Tibial artery (tissue), 4 donors: ENCODE data around the gene UST.

ENCODE experiments used
- DNase-seq, 2 donors: peaks; one replicate each; pipeline ENCODE4 v3.0.0-alpha.2; 2019
- H3K27ac ChIP-seq, 2 donors: fragments of 200-600 bp; sonication (generic) in 1 of 2; 1 replicate in 1 of 2; 2 replicates in 1 of 2; pipeline ENCODE4 v1.5.1; 2018 to 2019; ENCODE audit warnings: mild to moderate bottlenecking in 1 of 2
- H3K27me3 ChIP-seq, 2 donors: fragments of 200-600 bp; sonication (generic) in 1 of 2; one replicate each; pipeline versions ENCODE4 v1.5.1 to v1.6.0; 2016 to 2019
- H3K36me3 ChIP-seq, 3 donors: fragments of 200-600 bp; sonication (generic) in 2 of 3; one replicate each; pipeline ENCODE4 v1.5.1; 2016 to 2019; ENCODE audit warnings: mild to moderate bottlenecking in 2 of 3
- H3K4me1 ChIP-seq, 4 donors: fragments of 200-600 bp; sonication (generic) in 2 of 4; 1 replicate in 3 of 4; 2 replicates in 1 of 4; pipeline ENCODE4 v1.5.1; 2016 to 2019
- H3K4me3 ChIP-seq, 2 donors: fragments of 200-600 bp; sonication (generic) in 1 of 2; 1 replicate in 1 of 2; 2 replicates in 1 of 2; pipeline ENCODE4 v1.5.1; 2018 to 2019; ENCODE audit warnings: mild to moderate bottlenecking in 2 of 2
- H3K9me3 ChIP-seq, 3 donors: fragments of 200-600 bp; sonication (generic) in 1 of 3; one replicate each; pipeline ENCODE4 v1.5.1; 2016 to 2019
- intact Hi-C: fragments of 100-400 bp; cut with DNase I; formaldehyde crosslinking; loops from one replicate; pipeline ENCODE4 v1.15.0; 2023; ENCODE audit warnings: low total_unique reads
- TF ChIP-seq, protein P1 (sequence below), 2 experiments: fragments of 200-600 bp in 1 of 2; fragments of 450-650 bp in 1 of 2; IDR thresholded peaks; one replicate each; pipeline ENCODE4 v1.5.1; 2017 to 2019; ENCODE audit warnings: antibody characterized with exemption in 2 of 2, mild to moderate bottlenecking in 1 of 2, moderate library complexity in 1 of 2

Gene UST

DNA sequence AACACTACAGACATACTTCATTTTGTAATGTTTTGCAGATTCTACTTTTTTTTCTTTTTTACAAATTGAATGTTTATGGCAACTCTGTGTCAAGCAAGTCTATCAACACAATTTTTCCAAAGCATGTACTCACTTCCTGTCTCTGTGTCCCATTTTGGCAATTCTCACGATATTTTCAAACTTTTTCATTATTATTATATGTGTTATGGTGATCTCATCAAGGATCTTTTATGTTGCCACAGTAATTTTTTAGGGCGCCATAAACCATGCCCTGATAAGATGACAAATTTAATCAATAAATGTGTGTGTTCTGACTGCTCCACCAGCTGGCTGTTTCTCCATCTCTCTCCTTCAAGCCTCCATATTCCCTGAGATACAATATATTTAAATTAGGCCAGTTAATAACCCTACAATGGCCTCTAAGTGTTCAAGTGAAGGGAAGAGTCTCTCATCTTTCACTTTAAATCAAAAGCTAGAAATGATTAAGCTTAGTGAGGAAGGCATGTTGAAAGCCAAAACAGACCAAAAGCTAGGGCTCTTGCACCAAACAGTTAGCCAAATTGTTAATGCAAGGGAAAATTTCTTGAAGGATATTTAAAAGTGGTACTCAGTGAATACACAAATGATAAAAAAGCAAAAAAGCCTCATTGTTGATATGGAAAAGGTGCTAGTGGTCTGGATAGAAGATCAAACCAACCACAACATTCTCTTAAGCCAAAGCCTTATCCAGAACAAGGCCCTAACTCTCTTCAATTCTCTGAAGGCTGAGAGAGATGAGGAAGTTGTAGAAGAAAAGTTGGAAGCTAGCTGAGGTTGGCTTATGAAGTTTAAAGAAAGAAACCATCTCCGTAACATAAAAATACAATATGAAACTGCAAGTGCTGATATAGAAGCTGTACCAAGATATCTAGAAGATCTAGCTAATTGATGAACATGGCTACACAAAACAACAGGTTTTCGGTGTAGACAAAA lies 376.3 kb downstream of the UST start:
- intact Hi-C loops = no loop called here
- H3K9me3 ChIP-seq = no peaks in the 10 kb centered on the region

DNA sequence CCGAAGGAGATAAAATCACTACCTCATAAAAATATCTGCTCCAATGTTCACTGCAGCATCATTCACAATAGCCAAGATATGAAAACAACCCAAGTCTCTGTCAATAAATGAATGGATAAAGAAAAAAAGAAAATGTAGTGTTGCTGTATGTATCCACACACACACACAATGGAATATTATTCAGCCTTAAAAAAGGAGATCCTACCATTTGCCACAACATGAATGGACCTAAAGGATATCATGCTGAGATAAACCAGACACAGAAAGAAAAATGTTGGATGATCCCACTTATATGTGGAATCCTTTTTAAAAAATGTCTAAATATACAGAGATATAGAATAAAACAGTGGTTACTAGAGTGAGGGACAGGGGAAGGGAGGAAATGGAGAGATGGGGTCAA lies 378.5 kb downstream of the UST start:
- intact Hi-C loops = no loop called here
- Histone ChIP-seq H3K4me3 (no peak overlapping the region), H3K27ac (no peak overlapping the region), H3K36me3 (no peaks in the 10 kb centered on the region), H3K9me3 (no peaks in the 10 kb centered on the region), H3K27me3 (no peaks in the 10 kb centered on the region), H3K4me1 (peaks cover 0 to 6% (median 0%) of the 10 kb centered on the region in 4 donors)
- TF ChIP-seq, protein P1, sequence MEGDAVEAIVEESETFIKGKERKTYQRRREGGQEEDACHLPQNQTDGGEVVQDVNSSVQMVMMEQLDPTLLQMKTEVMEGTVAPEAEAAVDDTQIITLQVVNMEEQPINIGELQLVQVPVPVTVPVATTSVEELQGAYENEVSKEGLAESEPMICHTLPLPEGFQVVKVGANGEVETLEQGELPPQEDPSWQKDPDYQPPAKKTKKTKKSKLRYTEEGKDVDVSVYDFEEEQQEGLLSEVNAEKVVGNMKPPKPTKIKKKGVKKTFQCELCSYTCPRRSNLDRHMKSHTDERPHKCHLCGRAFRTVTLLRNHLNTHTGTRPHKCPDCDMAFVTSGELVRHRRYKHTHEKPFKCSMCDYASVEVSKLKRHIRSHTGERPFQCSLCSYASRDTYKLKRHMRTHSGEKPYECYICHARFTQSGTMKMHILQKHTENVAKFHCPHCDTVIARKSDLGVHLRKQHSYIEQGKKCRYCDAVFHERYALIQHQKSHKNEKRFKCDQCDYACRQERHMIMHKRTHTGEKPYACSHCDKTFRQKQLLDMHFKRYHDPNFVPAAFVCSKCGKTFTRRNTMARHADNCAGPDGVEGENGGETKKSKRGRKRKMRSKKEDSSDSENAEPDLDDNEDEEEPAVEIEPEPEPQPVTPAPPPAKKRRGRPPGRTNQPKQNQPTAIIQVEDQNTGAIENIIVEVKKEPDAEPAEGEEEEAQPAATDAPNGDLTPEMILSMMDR (IDR thresholded peaks at IDR 0.05) = no peak
- no peak for DNase-seq

More for the DNA sequence above, 376.3 kb downstream of the UST start:
- Histone ChIP-seq H3K27ac (no peak overlapping the region), H3K4me1 (no peaks in the 10 kb centered on the region), H3K27me3 (no peaks in the 10 kb centered on the region), H3K4me3 (no peak overlapping the region), H3K36me3 (no peaks in the 10 kb centered on the region)
- no peak for DNase-seq
- TF ChIP-seq, protein P1 (IDR thresholded peaks at IDR 0.05) = no peak
